KBM-7 (cell line): ENCODE results near the gene HPD.
A peak's percentile ranks its signal among the peaks of the same experiment; 100 is the strongest.
"Not testable (repeated sequence)": the region's sequence is repeated elsewhere in the genome, so short reads cannot be mapped to it uniquely, and the experiment has no call there.

ENCODE experiments used
- DNase-seq: peaks from one replicate; pipeline ENCODE4 v3.0.0-alpha.2; 2015
- in situ Hi-C: fragments of 300-500 bp; cut with MboI; formaldehyde crosslinking; loops from 2 replicates; pipeline ENCODE4 v1.14.3; 2020; ENCODE audit warnings: low sequenced_read_pairs, low pct_unique_long_range_greater_than_20kb, mixed read lengths

HPD gene

DNA sequence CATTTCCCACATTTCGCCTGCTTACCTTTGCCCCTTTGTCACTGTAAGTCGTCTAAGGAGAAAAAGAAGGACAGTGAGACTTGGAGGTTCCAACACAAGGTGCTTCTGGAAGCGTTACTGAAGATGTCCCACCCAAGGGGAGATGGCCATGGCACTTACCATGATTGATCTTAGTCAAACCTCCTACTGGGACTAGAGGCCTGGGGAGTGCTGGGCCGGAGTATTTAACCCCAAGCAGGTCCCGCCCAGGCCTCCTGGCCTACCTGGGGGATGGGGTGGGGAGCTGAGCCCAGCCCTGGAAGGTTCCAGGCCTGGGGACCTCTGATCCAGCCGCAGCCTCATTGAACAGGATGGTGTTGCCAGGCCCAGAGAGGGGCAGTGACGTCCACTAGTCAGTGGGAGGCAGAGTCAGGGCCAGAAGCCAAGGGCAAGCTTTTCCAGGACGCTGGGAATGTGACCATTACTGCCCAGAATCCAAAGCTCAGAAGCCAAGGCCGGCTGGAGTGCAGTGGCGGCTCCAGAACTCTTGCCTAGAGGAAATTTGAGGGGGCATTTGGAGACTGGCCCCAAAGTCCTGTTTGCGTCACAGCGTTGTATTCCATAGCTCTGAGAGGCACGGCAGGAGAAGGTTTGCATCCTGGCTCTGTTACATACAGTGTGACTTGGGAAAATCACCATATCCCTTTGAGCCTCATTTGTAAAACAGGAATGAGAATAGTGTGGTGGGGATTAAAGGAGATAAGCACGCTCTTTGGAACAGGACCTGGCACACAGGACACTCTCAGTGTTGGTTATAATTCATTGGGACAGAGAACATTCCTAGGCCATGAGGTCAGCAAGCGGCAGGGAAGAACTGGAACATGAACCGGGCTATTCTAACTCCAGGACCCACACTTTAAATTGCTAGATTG lies at the start of gene HPD:
HPD (minus strand) TSS at position 198 of the 911 bp plus-strand sequence; CDS start at position 162, 36 bp downstream.
- in situ Hi-C loops, result no loop called here
- DNase-seq, result no peak

DNA sequence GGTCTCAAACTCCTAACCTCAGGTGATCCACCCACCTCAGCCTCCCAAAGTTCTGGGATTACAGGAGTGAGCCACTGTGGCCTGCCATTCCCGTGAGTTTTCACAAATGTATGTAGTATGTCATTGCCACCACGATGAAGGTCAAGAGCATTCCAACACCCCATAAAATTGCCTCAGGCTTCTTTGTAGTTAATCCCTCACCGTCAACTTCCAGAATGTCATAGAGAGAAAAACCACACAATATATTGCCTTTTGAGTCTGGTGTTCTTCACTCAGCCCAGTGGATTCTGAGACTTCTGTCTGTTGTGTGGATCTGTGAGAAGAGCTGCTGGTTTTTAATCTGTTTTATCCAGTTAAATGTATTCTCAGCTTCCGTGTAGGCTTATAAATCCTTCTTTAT lies 47.1 kb upstream of the HPD start:
- in situ Hi-C loops, result no loop called here

DNA sequence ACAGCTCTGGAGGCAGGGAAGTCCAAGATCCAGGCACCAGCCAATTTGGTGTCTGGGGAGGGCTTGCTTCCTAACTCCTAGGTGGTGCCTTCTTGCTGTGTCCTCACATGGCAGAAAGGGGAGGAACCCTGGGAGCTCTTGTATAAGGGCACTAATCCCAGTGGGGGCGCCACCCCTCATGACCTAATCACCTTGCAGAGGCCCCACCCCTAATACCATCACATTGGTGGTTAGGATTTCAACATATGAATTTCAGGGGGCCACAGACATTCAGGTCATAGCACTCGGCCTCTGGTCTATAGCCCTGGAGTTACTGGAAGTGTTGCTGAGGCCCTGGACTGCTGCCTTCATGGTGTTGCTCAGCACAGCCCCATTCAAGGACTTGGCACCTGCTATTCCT lies 44.5 kb upstream of the HPD start:
- in situ Hi-C loops, result no loop called here

More for the DNA sequence above, 47.1 kb upstream of the HPD start:
- DNase-seq, result no peak

DNA sequence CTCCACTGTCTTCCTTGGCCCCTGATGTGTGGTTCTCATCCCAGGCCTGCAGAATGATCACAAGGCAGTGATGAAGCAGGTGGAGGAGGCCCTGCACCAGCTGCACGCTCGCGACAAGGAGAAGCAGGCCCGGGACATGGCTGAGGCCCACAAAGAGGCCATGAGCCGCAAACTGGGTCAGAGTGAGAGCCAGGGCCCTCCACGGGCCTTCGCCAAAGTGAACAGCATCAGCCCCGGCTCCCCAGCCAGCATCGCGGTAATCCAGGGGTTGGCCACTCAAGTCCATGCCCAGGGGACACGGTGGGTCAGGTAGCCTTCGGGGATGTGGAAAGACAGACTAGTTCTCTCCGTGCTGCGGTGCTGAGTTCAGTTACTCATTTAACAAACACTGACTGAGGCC lies 40.9 kb upstream of the HPD start:
- DNase-seq, result no peak
- in situ Hi-C loops, result no loop called here

More for the DNA sequence above, 44.5 kb upstream of the HPD start:
- DNase-seq, result no peak

DNA sequence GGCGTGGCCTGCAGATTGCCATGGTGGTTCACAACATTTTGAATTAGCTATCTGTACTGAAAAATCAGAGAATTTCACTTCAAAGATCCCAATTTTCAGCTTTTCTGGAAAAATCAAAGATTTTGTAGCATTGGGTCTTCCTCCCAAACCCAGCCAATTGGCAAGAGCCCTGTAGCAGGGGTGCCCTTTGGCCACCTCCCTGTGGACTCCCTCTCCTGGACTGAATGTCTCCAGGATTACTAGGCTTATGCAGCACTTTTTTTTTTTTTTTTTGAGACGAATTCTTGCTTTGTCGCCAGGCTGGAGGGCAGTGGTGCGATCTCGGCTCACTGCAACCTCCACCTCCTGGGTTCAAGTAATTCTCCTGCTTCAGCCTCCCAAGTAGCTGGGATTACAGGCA lies 39.6 kb upstream of the HPD start:
- DNase-seq, result no peak
- in situ Hi-C loops, result no loop called here

DNA sequence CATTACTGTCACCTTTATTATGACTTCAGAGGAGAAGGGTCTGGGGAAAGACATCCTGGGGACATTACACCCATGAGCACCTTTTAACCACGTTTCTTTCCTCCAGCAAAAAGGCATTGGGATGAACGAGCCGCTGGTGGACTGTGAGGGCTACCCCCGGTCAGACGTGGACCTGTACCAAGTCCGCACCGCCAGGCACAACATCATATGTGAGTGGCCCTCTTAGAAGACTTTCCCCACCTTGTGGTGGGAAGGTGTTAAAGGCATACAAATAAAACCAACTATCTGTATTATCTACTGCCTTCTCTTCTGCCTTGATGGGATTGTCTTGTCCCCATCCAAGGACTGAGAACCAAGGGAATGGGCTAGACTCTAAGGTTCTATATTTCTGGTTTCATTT lies 36.0 kb upstream of the HPD start:
- peak; percentile 29 for DNase-seq

DNA sequence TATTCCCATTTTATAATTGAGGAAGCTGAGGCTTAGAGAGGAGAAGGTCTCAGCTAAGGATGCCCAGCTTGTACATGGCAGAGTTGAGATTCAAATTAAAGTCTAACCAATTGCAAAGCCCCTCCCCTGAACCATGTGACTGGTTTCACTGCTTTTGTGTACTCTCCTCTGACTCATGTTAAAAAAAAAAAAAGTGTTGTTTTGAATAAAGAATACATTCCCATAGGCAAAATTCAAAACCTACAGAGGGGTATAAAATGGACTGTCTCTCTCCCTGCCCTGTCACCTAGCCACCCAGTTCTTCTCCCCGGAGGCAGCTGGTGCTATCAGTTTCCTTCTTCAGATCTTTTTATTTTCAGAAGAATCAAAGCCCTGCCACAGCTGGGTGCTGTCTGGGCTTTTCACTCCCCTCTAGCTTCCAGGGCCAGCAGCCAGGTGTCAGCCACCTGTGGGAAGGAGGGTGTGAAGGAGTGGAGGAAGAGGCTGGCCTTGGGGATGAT lies 35.4 kb upstream of the HPD start:
- no peak for DNase-seq
- in situ Hi-C loops, result no loop called here

More for the DNA sequence above, 36.0 kb upstream of the HPD start:
- in situ Hi-C loops, result no loop called here

DNA sequence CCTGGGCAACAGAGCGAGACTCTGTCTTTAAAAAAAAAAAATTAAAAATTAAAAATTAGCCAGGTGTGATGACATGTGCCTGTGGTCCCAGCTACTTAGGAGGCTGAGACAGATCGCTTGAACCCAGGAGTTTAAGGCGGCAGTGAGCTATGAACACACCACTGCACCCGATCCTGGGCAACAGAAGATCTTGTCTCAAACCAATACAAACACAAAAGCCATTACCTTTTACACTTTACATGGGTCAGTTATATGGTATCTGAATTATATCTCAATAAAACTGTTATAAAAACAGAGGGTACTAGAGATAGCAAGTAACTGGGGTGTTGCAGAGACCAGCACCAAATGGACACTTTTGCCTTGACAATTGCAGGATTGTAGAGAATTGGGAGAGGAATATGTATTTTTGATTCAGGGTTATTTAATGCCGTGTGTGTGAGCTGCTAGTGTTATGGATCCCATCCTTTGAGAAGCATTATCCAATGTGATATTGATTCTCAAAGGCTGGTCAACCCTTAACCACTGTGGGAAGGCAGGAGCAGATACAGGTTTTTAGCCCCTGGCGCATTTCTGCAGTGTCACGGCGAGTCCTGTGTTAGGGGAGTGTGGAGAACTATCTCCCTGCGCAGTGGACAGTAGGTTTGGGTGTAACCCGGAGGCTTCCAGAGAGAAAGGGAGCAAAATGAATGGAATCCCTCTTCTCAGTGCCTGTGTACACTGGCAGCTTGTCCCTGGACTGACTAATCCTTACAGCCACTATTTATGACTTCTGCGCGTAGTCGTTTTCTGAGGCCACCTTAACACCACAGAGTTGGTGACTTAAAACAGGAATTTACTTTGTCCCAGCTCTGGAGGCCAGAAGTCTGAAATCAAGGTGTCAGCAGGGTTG lies 34.3 kb upstream of the HPD start:
- in situ Hi-C loops, result no loop called here
- no peak for DNase-seq

DNA sequence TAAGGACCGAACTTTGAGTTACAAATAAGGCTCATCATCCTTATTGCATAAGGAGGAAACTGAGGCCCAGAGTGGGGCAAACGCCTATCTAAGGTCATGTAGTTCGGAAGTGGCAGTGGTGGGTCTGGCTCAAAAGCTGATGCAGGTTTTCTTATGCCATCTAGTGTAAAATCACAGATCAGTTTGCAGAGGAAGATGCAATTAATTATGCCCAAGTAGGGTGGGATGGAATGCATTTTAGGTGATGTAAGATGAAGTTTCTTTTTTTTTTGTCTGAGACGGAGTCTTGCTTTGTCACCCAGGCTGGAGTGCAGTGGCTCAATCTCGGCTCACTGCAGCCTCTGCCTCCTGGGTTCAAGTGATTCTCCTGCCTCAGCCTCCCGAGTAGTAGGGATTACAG lies 31.0 kb upstream of the HPD start:
- DNase-seq, in situ Hi-C loops: not testable (repeated sequence)

DNA sequence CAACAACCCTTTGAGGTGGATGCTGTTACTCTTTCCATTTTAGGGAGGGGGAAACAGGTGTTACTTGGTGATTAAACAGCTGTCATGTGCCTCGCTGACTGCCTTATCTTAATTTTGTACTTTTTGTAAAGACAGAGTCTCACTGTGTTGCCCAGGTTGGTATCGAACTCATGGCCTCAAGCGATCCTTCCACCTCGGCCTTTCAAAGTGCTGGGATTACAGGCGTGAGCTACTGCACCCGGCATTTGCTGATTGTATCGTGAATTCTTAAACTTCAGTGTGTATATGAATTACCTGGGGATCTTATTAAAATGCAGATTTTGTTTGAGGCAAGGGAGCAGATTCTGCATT lies 30.6 kb upstream of the HPD start:
- in situ Hi-C loops, result no loop called here
- no peak for DNase-seq

DNA sequence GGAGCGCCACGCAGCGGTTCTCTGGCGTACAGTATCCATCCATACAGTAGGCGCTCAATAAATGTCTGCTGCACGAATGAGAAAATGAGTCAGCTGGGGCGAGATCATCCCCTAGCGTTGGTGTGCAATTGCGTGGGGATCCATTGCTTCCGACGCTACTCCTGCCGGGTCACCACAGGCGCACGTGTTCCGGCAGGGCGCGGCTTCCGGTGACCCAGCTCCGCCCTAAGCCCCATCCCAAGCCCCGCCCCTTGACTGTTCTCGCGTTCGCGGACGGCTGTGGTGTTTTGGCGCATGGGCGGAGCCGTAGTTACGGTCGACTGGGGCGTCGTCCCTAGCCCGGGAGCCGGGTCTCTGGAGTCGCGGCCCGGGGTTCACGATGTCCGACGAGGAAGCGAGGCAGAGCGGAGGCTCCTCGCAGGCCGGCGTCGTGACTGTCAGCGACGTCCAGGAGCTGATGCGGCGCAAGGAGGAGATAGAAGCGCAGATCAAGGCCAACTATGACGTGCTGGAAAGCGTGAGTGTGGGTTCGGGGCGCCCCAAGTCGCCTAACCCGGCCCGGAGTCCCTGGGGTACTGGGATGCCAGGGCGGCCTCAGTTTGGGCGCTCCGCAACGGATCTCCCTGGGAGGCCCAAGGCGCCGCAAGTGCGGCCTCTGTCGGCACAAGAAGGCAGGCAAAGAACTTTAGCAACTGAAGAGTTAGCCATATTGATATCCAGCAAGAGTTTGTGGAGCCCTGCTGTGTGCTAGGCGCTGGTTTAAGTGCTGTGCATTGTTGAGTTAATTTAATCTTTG lies 30.0 kb upstream of the HPD start, which contains the start of gene PSMD9:
PSMD9 (plus strand) TSS at position 313 of the 796 bp plus-strand sequence; CDS start at position 380, 67 bp downstream.
- peak; percentile 99 for DNase-seq
- in situ Hi-C loops, result no loop called here

DNA sequence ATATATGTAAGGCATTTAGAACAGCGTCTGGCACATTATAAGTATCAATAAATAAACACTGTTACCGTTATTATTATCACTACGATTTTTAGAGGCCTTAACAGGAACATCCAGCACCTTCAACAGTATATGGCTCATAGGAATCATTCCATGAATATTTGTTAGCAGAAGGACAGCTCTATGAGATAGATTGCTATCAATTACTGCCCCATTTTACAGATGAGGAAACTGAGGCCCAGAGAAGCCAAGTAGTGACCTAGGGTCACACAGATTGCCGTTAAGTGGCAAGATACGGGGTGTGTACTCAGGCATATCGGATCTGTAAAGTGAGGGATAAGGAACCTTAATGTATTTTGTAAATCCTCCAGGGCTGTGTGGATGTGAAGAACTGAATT lies 29.4 kb upstream of the HPD start:
- in situ Hi-C loops, result no loop called here
- DNase-seq, result no peak

DNA sequence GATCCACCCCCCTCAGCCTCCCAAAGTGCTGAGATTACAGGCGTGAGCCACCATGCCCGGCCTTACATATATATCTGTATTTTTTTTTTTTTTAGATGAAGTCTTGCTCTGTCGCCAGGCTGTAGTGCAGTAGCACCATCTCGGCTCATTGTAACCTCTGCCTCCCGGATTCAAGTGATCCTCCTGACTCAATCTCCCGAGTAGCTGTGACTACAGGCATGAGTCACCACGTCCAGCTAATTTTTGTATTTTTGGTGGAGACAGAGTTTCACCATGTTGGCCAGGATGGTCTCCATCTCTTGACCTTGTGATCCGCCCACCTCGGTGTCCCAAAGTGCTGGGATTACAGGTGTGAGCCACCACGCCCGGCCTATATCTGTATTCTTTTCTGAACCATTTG lies 26.5 kb upstream of the HPD start:
- in situ Hi-C loops, result not testable (repeated sequence)

DNA sequence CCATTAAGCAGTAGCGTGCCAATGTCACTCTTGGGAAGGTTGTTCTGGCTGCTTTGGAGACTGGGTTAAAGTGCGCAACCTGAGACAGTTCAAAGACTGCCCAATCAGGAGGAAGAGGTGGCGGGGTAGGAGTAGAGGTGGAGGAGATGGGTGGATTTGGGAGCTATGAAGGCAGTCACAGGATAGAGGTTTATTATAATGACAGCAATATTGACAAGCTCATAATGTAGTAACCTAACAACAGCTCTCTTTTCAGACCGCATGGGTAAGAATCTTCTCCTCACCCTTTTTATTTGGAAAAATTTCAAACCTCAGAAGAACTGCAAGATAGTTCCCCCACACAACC lies 24.6 kb upstream of the HPD start:
- in situ Hi-C loops, result no loop called here
- no peak for DNase-seq

More for the DNA sequence above, 26.5 kb upstream of the HPD start:
- DNase-seq, result not testable (repeated sequence)

DNA sequence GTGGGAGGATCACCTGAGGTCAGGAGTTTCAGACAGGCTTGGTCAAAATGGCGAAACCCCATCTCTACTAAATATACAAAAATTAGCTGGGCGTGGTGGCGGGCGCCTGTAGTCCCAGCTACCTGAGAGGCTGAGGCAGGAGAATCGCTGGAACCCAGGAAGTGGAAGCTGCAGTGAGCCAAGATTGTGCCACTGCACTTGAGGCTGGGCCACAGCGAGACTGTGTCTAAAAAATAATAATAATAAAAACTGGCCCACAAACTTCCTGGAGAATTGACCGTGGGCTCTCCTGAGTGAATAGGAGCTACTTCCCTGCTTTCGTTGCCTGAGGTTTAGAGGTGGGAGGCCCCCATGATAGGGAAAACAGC lies 17.4 kb upstream of the HPD start:
- DNase-seq, in situ Hi-C loops: not testable (repeated sequence)

DNA sequence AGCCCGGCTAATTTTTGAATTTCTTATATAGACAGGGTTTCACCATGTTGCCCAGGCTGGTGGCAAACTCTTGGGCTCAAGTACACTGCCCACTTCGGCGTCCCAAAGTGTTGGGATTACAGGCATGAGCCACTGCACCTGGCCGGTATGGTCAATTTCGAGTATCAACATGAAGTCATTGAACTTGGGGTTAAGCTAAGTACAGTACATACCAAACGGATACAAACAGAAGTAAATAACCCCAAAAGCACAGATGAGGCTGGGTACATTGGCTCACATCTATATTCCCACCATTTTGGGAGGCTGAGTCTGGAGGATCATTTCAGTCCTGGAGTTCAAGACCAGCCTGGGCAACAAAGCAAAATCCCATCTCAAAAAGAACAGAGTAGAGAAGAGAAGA lies 16.9 kb upstream of the HPD start:
- in situ Hi-C loops, result no loop called here

DNA sequence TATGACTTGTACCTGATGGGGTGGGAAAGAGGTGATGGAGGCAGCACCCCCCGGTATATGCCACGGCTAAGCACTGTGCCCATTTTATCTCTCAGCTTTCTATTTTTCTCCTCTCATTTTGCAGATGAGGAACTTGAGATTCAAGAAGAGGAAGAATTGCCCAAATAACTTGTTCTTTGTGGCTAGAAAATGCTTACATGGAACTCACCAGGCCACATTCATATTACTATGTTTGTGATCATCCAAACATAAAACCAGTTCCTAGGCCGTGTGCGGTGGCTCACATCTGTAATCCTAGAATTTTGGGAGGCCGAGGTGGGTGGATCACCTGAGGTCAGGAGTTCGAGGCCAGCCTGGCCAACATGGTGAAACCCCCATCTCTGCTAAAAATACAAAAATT lies 15.4 kb upstream of the HPD start:
- DNase-seq, result peak; percentile 39
- in situ Hi-C loops, result no loop called here

More for the DNA sequence above, 16.9 kb upstream of the HPD start:
- DNase-seq, result no peak

DNA sequence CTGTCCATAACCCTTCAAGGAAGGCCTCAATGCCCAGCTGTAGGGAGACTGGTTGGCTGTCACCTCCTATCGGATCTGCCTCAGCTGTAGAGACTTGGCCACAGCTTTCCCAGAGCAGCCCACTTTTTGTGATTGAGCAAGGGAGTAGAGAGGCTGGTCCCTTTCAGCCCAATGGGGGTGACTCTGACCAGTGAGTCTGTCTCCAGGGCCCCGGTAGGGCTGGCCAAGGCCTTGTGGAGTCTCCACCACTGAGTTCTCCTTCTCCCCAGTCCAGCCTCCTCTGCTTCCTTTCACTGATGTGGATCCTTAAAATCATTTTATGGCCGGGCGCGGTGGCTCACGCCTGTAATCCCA lies 14.5 kb upstream of the HPD start:
- in situ Hi-C loops, result no loop called here
- no peak for DNase-seq

DNA sequence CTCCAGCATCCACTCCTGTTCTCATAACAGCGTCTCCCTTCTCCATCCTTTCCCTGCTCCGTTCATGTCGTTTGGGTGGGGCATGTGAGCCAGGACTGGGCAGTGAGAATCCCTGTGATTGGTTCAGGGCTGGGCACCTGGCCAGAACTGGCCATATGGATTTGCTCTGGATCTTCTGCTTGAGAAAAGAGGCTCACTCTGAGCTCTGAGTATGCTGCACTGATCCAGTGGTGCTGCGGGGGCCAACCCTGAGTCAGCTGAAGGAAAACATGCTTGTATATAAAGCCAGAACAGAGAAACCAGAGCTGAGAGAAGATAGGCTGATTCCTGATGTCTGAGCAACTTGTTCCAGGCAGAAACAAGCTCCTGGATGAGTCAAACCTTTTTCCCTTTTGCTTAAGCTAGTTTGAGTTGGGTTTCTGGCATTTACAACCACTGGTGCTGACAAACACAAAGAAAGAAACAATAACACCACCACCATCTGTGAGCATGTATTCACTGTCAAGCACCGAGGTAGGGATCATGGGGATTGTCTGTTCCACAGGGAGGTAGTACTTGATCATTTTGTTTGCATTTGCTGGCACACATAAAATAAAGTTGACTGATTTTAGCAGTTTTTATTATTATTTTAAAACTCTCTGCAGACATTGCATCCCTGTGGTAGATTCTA lies 14.0 kb upstream of the HPD start:
- DNase-seq, result no peak
- in situ Hi-C loops, result no loop called here
